ENCODE results near the gene ANKRD13C.
"Not testable (repeated sequence)": the region's sequence is repeated elsewhere in the genome, so short reads cannot be mapped to it uniquely, and the experiment has no call there.

ANKRD13C gene

GRCh38 chr1:70361727-70362398 is 7.3 kb upstream of the ANKRD13C start:
- H3K4me3 ChIP-seq (ENCODE audit: low read depth in 1 of 5, low read length in 5 of 5), result no peak overlapping the region
- H3K36me3 ChIP-seq (ENCODE audit: control insufficient read depth in 5 of 5, insufficient read depth in 5 of 5, low read length in 5 of 5), result no peaks in the 10 kb centered on the region
- H3K9me3 ChIP-seq (ENCODE audit: control insufficient read depth in 5 of 5, low read length in 5 of 5), result no peaks in the 10 kb centered on the region
- peak overlapping the region in 1 of 5 donors; percentile 3 for H3K9ac ChIP-seq (ENCODE audit: low read length in 5 of 5)
- no peaks in the 10 kb centered on the region for H3K27me3 ChIP-seq (ENCODE audit: control insufficient read depth in 5 of 5, insufficient read depth in 4 of 5, low read length in 5 of 5)
- no peak overlapping the region for H3K27ac ChIP-seq (ENCODE audit: low read depth, low read length)
- H3K4me1 ChIP-seq (ENCODE audit: control insufficient read depth in 5 of 5, insufficient read depth in 5 of 5, low read length in 5 of 5), result peaks cover 0 to 3% (median 0%) of the 10 kb centered on the region in 5 donors

- H3K4me1 ChIP-seq (ENCODE audit: control insufficient read depth in 5 of 5, insufficient read depth in 5 of 5, low read length in 5 of 5), result peaks cover 0 to 3% (median 2%) of the 10 kb centered on the region in 5 donors
- no peak overlapping the region for H3K4me3 ChIP-seq (ENCODE audit: low read depth in 1 of 5, low read length in 5 of 5)
- H3K9ac ChIP-seq (ENCODE audit: low read length in 5 of 5), result no peak overlapping the region
- H3K9me3 ChIP-seq (ENCODE audit: control insufficient read depth in 5 of 5, low read length in 5 of 5), result no peaks in the 10 kb centered on the region
- no peaks in the 10 kb centered on the region for H3K27me3 ChIP-seq (ENCODE audit: control insufficient read depth in 5 of 5, insufficient read depth in 4 of 5, low read length in 5 of 5)
- H3K27ac ChIP-seq (ENCODE audit: low read depth, low read length), result no peak overlapping the region
- H3K36me3 ChIP-seq (ENCODE audit: control insufficient read depth in 5 of 5, insufficient read depth in 5 of 5, low read length in 5 of 5), result no peaks in the 10 kb centered on the region
These were observed 5.8 kb upstream of the ANKRD13C start for GRCh38 chr1:70360321-70360720.

GRCh38 chr1:70358921-70359564 is 4.5 kb upstream of the ANKRD13C start:
- Histone ChIP-seq H3K9me3 (ENCODE audit: control insufficient read depth in 5 of 5, low read length in 5 of 5) (no peaks in the 10 kb centered on the region), H3K9ac (ENCODE audit: low read length in 5 of 5) (no peak overlapping the region), H3K4me1 (ENCODE audit: control insufficient read depth in 5 of 5, insufficient read depth in 5 of 5, low read length in 5 of 5) (peaks cover 0 to 13% (median 7%) of the 10 kb centered on the region in 5 donors), H3K36me3 (ENCODE audit: control insufficient read depth in 5 of 5, insufficient read depth in 5 of 5, low read length in 5 of 5) (no peaks in the 10 kb centered on the region), H3K27me3 (ENCODE audit: control insufficient read depth in 5 of 5, insufficient read depth in 4 of 5, low read length in 5 of 5) (no peaks in the 10 kb centered on the region), H3K27ac (ENCODE audit: low read depth, low read length) (no peak overlapping the region), H3K4me3 (ENCODE audit: low read depth in 1 of 5, low read length in 5 of 5) (no peak overlapping the region)

DNA sequence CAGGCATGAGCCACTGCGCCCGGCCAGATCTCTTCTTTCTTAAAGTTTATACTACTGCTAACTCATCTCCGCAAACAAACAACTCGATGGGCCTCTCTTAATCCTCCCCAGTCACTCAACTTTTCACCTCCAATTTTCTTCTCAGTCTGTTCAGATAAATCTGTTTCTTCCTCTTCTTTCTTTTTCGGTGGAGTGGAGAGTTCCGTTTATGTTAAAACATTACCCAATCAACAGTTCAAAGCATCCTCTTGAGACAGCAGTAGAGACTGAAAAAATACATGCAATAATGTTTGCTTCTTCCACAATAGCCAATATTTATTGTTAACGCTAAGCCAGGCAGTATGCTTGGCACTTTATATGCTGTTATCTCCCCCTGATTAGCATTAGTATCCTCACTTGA is 1.4 kb upstream of the ANKRD13C start:
- Histone ChIP-seq H3K27me3 (ENCODE audit: control insufficient read depth in 5 of 5, insufficient read depth in 4 of 5, low read length in 5 of 5) (no peaks in the 10 kb centered on the region), H3K9ac (ENCODE audit: low read length in 5 of 5) (no peak overlapping the region), H3K4me1 (ENCODE audit: control insufficient read depth in 5 of 5, insufficient read depth in 5 of 5, low read length in 5 of 5) (peaks cover 0 to 34% (median 24%) of the 10 kb centered on the region in 5 donors), H3K27ac (ENCODE audit: low read depth, low read length) (no peak overlapping the region), H3K36me3 (ENCODE audit: control insufficient read depth in 5 of 5, insufficient read depth in 5 of 5, low read length in 5 of 5) (peaks cover 0 to 2% (median 0%) of the 10 kb centered on the region in 5 donors), H3K9me3 (ENCODE audit: control insufficient read depth in 5 of 5, low read length in 5 of 5) (no peaks in the 10 kb centered on the region), H3K4me3 (ENCODE audit: low read depth in 1 of 5, low read length in 5 of 5) (no peak overlapping the region)

- Histone ChIP-seq H3K36me3 (ENCODE audit: control insufficient read depth in 5 of 5, insufficient read depth in 5 of 5, low read length in 5 of 5) (peaks cover 0 to 4% (median 0%) of the 10 kb centered on the region in 5 donors), H3K9ac (ENCODE audit: low read length in 5 of 5) (peak overlapping the region in 4 of 5 donors; percentile 87 to 98 (median 96)), H3K9me3 (ENCODE audit: control insufficient read depth in 5 of 5, low read length in 5 of 5) (no peaks in the 10 kb centered on the region), H3K27ac (ENCODE audit: low read depth, low read length) (peak overlapping the region; percentile 63), H3K4me1 (ENCODE audit: control insufficient read depth in 5 of 5, insufficient read depth in 5 of 5, low read length in 5 of 5) (peaks cover 0 to 34% (median 29%) of the 10 kb centered on the region in 5 donors), H3K27me3 (ENCODE audit: control insufficient read depth in 5 of 5, insufficient read depth in 4 of 5, low read length in 5 of 5) (no peaks in the 10 kb centered on the region), H3K4me3 (ENCODE audit: low read depth in 1 of 5, low read length in 5 of 5) (peak overlapping the region; percentile 97 to 99 (median 98))
These were observed 537 bp upstream of the ANKRD13C start for GRCh38 chr1:70355111-70355407.

GRCh38 chr1:70353601-70354331 is 756 bp downstream of the ANKRD13C start:
- Histone ChIP-seq H3K36me3 (ENCODE audit: control insufficient read depth in 5 of 5, insufficient read depth in 5 of 5, low read length in 5 of 5) (peaks cover 0 to 4% (median 0%) of the 10 kb centered on the region in 5 donors), H3K4me1 (ENCODE audit: control insufficient read depth in 5 of 5, insufficient read depth in 5 of 5, low read length in 5 of 5) (peaks cover 0 to 34% (median 32%) of the 10 kb centered on the region in 5 donors), H3K4me3 (ENCODE audit: low read depth in 1 of 5, low read length in 5 of 5) (peak overlapping the region; percentile 97 to 99 (median 98)), H3K9me3 (ENCODE audit: control insufficient read depth in 5 of 5, low read length in 5 of 5) (no peaks in the 10 kb centered on the region), H3K27me3 (ENCODE audit: control insufficient read depth in 5 of 5, insufficient read depth in 4 of 5, low read length in 5 of 5) (no peaks in the 10 kb centered on the region), H3K9ac (ENCODE audit: low read length in 5 of 5) (peak overlapping the region; percentile 87 to 98 (median 97)), H3K27ac (ENCODE audit: low read depth, low read length) (peak overlapping the region; percentile 63)

- peaks cover 0 to 34% (median 32%) of the 10 kb centered on the region in 5 donors for H3K4me1 ChIP-seq (ENCODE audit: control insufficient read depth in 5 of 5, insufficient read depth in 5 of 5, low read length in 5 of 5)
- H3K9me3 ChIP-seq (ENCODE audit: control insufficient read depth in 5 of 5, low read length in 5 of 5), result no peaks in the 10 kb centered on the region
- peak overlapping the region; percentile 87 to 98 (median 97) for H3K9ac ChIP-seq (ENCODE audit: low read length in 5 of 5)
These were observed 1.5 kb downstream of the ANKRD13C start for GRCh38 chr1:70353044-70353443.

DNA sequence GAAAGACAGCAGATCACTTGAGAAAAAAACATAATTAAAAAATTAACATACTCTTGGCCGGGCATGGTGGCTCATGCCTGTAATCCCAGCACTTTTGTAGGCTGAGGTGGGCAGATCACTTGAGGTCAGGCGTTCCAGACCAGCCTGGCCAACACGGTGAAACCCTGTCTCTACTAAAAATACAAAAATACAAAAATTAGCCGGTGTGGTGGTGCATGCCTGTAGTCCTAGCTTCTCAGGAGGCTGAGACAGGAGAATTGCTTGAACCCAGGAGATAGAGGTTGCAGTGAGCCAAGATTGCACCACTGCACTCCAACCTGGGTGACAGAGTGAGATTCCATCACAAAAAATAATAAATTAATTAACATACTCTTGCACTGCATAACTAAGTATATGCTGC is 4.7 kb downstream of the ANKRD13C start:
- not testable (repeated sequence) for H3K9ac ChIP-seq (ENCODE audit: low read length in 5 of 5); H3K9me3 ChIP-seq (ENCODE audit: control insufficient read depth in 5 of 5, low read length in 5 of 5); H3K27ac ChIP-seq (ENCODE audit: low read depth, low read length); H3K4me3 ChIP-seq (ENCODE audit: low read depth in 1 of 5, low read length in 5 of 5); H3K27me3 ChIP-seq (ENCODE audit: control insufficient read depth in 5 of 5, insufficient read depth in 4 of 5, low read length in 5 of 5); H3K36me3 ChIP-seq (ENCODE audit: control insufficient read depth in 5 of 5, insufficient read depth in 5 of 5, low read length in 5 of 5)
- H3K4me1 ChIP-seq (ENCODE audit: control insufficient read depth in 5 of 5, insufficient read depth in 5 of 5, low read length in 5 of 5), result peaks cover 0 to 27% (median 25%) of the 10 kb centered on the region in 5 donors

More at GRCh38 chr1:70353044-70353443, 1.5 kb downstream of the ANKRD13C start:
- Histone ChIP-seq H3K27ac (ENCODE audit: low read depth, low read length) (peak overlapping the region; percentile 63), H3K36me3 (ENCODE audit: control insufficient read depth in 5 of 5, insufficient read depth in 5 of 5, low read length in 5 of 5) (peaks cover 0 to 4% (median 0%) of the 10 kb centered on the region in 5 donors), H3K27me3 (ENCODE audit: control insufficient read depth in 5 of 5, insufficient read depth in 4 of 5, low read length in 5 of 5) (no peaks in the 10 kb centered on the region), H3K4me3 (ENCODE audit: low read depth in 1 of 5, low read length in 5 of 5) (peak overlapping the region; percentile 97 to 99 (median 98))

DNA sequence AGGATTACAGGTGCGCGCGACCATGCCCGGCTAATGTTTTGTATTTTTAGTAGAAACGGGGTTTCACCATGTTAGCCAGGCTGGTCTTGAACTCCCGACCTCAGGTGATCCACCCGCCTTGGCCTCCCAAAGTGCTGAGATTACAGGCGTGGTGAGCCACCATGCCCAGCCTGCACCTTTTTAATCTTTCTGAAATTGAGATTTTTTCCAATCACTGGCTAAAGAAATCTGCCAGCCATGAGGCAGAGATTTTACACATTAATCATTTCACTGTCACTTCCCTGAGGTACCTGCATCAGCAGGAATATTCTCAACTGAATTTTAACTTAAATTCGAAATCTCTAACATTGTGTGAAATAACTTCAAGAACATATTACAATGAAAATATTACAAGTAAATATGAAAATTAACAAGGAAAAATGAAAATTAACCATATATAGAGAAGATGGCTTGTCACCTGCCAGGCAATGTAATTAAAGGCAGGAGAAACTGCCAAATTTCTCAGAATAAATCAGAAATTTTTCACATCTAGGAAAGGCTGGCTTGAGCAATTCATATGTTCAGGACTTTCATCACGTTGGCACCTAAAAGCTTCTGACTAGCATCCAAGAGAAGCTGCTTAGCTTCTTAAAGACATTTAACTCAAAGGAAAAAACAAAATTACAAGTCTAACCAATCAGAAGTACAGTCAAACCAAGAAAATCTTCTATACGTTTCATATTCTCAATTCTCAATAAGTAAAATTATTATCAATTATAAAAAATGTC is 5.9 kb downstream of the ANKRD13C start:
- no peak overlapping the region for H3K4me3 ChIP-seq (ENCODE audit: low read depth in 1 of 5, low read length in 5 of 5)
- no peaks in the 10 kb centered on the region for H3K9me3 ChIP-seq (ENCODE audit: control insufficient read depth in 5 of 5, low read length in 5 of 5)
- no peak overlapping the region for H3K9ac ChIP-seq (ENCODE audit: low read length in 5 of 5)
- peaks cover 0 to 7% (median 0%) of the 10 kb centered on the region in 5 donors for H3K36me3 ChIP-seq (ENCODE audit: control insufficient read depth in 5 of 5, insufficient read depth in 5 of 5, low read length in 5 of 5)
- no peak overlapping the region for H3K27ac ChIP-seq (ENCODE audit: low read depth, low read length)
- no peaks in the 10 kb centered on the region for H3K27me3 ChIP-seq (ENCODE audit: control insufficient read depth in 5 of 5, insufficient read depth in 4 of 5, low read length in 5 of 5)
- peaks cover 0 to 22% (median 17%) of the 10 kb centered on the region in 5 donors for H3K4me1 ChIP-seq (ENCODE audit: control insufficient read depth in 5 of 5, insufficient read depth in 5 of 5, low read length in 5 of 5)

All from subcutaneous abdominal adipose tissue (tissue), 5 donors.